Neural crest cell (in vitro differentiated cells): ENCODE data around the gene ADGRG1. TPM values are rescaled to one million over a fixed set of nuclear protein-coding genes. Genes with fewer than 3 reads are reported as not detected.

ENCODE experiments used
- DNase-seq: peaks from one replicate; pipeline ENCODE4 v3.0.0; 2021; ENCODE audit warnings: low read depth, mixed read lengths, low spot score
- H3K27ac Mint-ChIP-seq: one replicate; pipeline ENCODE4 v1.8.0; 2021; ENCODE audit warnings: mild to moderate bottlenecking, mixed read lengths; ENCODE audit not compliant: unreplicated experiment
- H3K27me3 Mint-ChIP-seq: 2 replicates; pipeline ENCODE4 v1.8.0; 2021; ENCODE audit warnings: low read depth, mild to moderate bottlenecking, mixed read lengths
- H3K36me3 Mint-ChIP-seq: 2 replicates; pipeline ENCODE4 v1.8.0; 2021; ENCODE audit warnings: low read depth, mild to moderate bottlenecking, mixed read lengths
- H3K4me1 Mint-ChIP-seq: 2 replicates; pipeline ENCODE4 v1.8.0; 2021; ENCODE audit warnings: mixed read lengths
- H3K4me3 Mint-ChIP-seq: one replicate; pipeline ENCODE4 v1.8.0; 2021; ENCODE audit warnings: mild to moderate bottlenecking, mixed read lengths
- H3K9me3 Mint-ChIP-seq: 2 replicates; pipeline ENCODE4 v1.8.0; 2021; ENCODE audit warnings: mixed read lengths
- total RNA-seq: library from RNA; stranded (reverse); gene quantifications from 2 replicates; pipeline ENCODE4 v1.2.1, GENCODE V29; 2021
- TF ChIP-seq, protein P1 (sequence below): fragments of 200-600 bp; sonication (generic); conservative IDR thresholded peaks from 2 replicates; pipeline ENCODE4 v1.5.0; 2021; ENCODE audit warnings: antibody characterized with exemption, mild to moderate bottlenecking

ADGRG1 gene
- total RNA-seq, 1 donor from 2014 or later, result 58.5 TPM

DNA sequence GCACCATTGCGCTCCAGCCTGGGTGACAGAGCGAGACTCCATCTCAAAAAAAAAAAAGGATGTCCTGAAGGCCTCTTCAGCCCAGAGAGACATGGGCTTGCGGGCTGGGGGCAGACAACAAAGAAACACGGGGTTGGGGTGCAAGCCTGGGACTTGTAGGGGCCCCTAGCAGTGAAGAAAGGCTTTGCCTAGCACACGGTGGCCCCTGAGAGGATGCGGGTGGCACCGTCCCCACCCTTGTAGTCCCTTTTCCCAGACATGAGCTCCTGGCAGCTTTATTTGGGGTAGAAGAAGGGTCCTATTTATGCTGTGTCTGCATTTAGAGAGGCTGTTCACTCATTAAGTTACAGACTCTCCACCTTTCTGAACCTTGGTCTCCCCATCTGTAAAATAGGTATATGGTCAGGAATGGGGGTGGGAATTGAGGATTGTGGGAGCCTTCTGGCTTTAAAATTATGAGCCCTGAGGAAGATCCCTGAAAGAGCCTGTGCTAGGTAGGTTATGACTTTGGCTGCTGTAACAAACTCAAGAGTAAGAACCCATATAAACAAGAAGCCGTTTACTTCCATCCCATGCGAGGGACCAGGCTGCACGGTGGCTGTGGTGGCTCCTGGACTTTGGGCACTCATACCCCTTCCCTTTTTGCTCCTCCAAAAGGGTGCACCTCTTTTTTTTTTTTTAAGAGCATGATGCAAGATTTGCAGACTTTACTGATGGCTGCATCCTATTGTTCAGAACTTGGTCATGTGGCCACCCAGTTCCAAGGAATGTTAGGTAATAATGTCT lies 20.6 kb upstream of the ADGRG1 start:
- no peaks in the 10 kb centered on the region for H3K9me3 Mint-ChIP-seq
- H3K27me3 Mint-ChIP-seq, result no peaks in the 10 kb centered on the region
- no peaks in the 10 kb centered on the region for H3K36me3 Mint-ChIP-seq
- no peak overlapping the region for H3K4me3 Mint-ChIP-seq
- TF ChIP-seq, protein P1, sequence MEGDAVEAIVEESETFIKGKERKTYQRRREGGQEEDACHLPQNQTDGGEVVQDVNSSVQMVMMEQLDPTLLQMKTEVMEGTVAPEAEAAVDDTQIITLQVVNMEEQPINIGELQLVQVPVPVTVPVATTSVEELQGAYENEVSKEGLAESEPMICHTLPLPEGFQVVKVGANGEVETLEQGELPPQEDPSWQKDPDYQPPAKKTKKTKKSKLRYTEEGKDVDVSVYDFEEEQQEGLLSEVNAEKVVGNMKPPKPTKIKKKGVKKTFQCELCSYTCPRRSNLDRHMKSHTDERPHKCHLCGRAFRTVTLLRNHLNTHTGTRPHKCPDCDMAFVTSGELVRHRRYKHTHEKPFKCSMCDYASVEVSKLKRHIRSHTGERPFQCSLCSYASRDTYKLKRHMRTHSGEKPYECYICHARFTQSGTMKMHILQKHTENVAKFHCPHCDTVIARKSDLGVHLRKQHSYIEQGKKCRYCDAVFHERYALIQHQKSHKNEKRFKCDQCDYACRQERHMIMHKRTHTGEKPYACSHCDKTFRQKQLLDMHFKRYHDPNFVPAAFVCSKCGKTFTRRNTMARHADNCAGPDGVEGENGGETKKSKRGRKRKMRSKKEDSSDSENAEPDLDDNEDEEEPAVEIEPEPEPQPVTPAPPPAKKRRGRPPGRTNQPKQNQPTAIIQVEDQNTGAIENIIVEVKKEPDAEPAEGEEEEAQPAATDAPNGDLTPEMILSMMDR, result no peak
- peak overlapping the region; percentile 70 for H3K27ac Mint-ChIP-seq
- H3K4me1 Mint-ChIP-seq, result peaks cover 18% of the 10 kb centered on the region
- DNase-seq, result no peak

DNA sequence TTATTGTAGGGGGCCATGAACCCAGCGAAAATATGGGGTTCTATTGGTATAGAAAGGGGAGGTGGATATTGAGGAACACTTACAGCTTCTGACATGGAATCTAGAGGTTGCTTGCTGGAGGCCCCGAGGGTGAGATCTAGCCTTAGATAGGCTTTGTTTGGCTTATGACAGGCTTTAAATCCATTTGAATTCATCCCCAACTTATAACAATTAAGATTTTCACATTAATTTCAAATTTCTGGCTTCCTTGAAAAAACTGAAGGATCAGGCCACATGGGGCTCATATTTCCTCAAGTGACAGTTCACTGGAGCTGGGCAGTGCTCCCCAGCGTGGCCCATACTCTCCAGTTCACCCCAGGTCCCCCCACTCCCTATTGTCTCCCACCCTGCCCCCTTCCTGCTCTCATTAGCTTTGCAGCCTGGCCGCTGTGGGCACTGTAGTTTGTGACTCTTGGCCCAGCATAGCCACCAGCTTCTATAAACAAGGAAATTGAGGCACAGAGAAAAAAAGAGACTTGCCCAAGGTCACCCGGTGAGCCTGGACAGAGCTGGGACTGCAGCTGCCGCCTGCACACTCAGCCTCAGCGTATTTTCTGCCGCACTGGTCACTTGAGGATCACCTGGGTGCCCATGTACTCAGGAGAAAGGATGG lies 19.8 kb upstream of the ADGRG1 start:
- Mint-ChIP-seq H3K9me3 (no peaks in the 10 kb centered on the region), H3K4me1 (peaks cover 18% of the 10 kb centered on the region), H3K4me3 (no peak overlapping the region), H3K27me3 (no peaks in the 10 kb centered on the region), H3K27ac (no peak overlapping the region), H3K36me3 (no peaks in the 10 kb centered on the region)
- DNase-seq, result no peak
- TF ChIP-seq, protein P1, result no peak

DNA sequence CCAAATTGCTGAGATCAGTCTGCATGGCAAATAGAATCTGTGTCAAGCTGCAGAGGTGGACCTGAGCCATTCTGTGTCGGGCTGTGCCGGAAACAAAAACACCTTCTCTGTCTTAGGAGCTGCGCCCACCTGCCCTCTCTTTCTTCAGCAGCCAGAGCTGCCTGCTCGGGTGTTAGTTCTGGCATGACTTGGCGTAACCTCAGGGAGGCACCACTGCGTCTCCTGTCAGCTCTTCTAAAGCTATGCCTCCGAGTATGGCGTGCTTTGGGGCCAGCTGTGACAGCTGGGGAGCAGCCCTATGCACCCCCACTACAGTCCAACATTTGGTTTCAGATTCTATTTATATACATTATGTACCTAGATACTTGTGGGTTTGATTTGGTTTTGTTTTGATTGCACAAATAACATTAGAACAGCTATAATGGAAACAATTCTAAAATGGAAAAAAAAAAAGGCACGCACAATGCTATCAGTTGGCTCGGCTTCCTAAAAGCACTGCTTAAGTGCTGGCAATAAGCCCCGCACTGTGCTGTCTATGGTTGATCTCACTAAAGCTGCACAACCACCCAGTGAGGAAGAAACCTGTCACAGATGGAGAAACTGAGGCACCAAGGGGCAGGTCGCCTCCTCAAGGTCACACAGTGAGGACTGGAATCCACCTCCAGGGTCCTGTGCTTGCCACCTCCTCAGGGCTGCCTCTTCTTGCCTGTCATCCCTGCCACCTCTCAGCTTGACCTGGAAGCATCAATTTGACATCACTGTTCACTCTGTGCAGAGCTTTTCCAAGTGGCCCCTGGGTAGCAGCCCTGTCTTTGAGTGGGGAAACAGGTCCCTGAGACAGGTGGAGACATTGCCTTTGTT lies 18.7 kb upstream of the ADGRG1 start:
- DNase-seq, result no peak
- Mint-ChIP-seq H3K4me3 (no peak overlapping the region), H3K27ac (no peak overlapping the region), H3K4me1 (peaks cover 17% of the 10 kb centered on the region), H3K36me3 (no peaks in the 10 kb centered on the region), H3K9me3 (no peaks in the 10 kb centered on the region), H3K27me3 (no peaks in the 10 kb centered on the region)
- TF ChIP-seq, protein P1, result no peak

DNA sequence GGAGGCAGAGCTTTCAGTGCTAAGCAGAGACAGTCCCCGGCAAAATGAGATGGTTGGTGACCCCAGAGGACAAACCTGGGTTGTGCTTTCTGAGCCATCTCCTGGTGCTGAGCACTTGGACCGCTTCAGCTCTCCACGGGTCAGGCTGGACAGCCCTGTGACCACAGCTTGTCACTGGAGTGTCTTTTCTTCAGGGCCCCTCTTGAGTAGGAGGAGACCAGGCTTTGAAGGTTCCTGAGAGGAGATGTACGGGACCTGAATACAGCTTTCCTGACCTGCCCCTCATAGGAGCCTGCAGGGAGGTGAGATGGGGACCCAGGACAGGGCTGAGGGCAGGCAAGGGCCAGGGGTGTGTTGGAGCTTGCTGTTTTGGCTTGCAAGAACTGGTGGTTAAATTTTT lies 17.8 kb upstream of the ADGRG1 start:
- no peak overlapping the region for H3K27ac Mint-ChIP-seq
- H3K27me3 Mint-ChIP-seq, result no peaks in the 10 kb centered on the region
- H3K36me3 Mint-ChIP-seq, result no peaks in the 10 kb centered on the region
- no peak overlapping the region for H3K4me3 Mint-ChIP-seq
- TF ChIP-seq, protein P1, result no peak
- no peak for DNase-seq
- H3K4me1 Mint-ChIP-seq, result peaks cover 9% of the 10 kb centered on the region
- no peaks in the 10 kb centered on the region for H3K9me3 Mint-ChIP-seq

GRCh38 chr16:57611181-57611580 lies 17.2 kb upstream of the ADGRG1 start:
- H3K27ac Mint-ChIP-seq, result no peak overlapping the region
- no peak overlapping the region for H3K4me3 Mint-ChIP-seq
- no peaks in the 10 kb centered on the region for H3K36me3 Mint-ChIP-seq
- no peaks in the 10 kb centered on the region for H3K9me3 Mint-ChIP-seq
- DNase-seq, result no peak
- peaks cover 6% of the 10 kb centered on the region for H3K4me1 Mint-ChIP-seq
- no peaks in the 10 kb centered on the region for H3K27me3 Mint-ChIP-seq
- TF ChIP-seq, protein P1, result no peak
